HT-29 (cell line): ENCODE measurements around the gene CD300LG. TPM values are rescaled to one million over a fixed set of nuclear protein-coding genes. Genes with fewer than 3 reads are reported as not detected.
A peak's percentile ranks its signal among the peaks of the same experiment; 100 is the strongest.
"Not testable (repeated sequence)": the region's sequence is repeated elsewhere in the genome, so short reads cannot be mapped to it uniquely, and the experiment has no call there.

ENCODE experiments used
- DNase-seq: peaks from one replicate; pipeline ENCODE4 v3.0.0-alpha.2; 2015; ENCODE audit warnings: low spot score
- total RNA-seq: library from RNA; depleted of rRNA; stranded (reverse); fragments of >200 nt; shearing (Covaris generic); gene quantifications from 2 replicates; pipeline ENCODE4 v1.2.3, GENCODE V29; 2014

The CD300LG gene
- total RNA-seq, 1 experiment from 2014 or later = not detected

DNA sequence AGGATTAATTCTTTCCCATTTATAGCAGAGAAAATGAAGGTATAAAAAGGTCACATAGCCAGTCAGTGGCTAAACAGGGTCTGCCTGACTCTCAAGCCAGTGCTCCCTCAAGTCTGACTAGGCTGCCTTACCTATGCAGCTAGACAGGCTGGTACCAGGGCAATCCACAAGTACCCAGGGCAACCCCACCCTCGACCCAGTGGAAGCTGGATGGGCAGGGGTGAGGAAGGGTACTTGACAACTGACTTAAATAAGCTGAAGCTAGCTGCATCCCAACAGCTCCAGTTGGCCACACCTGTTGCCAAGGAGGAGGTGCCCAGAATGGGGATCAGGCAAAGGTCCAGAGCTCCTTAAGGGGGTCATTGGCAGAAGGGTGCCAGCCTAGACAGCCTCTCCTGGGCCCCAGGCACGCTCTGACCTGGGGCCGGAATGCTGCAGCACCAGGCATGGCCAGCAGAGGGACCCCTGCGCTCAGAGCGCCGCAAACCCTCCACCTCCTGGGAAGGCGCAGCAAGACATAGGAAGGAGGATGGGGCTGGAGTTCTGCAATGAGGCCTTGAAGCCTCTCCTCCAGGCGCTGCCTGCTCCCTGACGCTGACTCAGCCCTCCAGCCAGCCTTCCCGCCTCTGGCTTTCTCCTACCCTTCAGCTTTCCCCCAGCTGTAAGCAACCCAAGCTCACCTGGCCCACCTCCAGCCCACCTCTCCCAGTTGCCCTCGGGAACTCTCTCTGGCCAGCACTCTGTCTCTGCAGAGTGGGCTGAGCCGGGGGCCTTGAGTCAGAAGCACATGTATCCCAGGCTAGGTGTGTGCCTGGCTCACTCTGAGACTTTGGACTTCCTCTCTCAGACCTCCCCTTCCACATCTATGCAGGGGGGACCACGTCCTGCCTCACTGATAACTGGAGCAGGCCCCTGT, 31.5 kb downstream of the CD300LG start:
- peak; percentile 80 for DNase-seq

- DNase-seq = no peak
Measured at GRCh38 chr17:43879723-43880419, 32.9 kb downstream of the CD300LG start.

DNA sequence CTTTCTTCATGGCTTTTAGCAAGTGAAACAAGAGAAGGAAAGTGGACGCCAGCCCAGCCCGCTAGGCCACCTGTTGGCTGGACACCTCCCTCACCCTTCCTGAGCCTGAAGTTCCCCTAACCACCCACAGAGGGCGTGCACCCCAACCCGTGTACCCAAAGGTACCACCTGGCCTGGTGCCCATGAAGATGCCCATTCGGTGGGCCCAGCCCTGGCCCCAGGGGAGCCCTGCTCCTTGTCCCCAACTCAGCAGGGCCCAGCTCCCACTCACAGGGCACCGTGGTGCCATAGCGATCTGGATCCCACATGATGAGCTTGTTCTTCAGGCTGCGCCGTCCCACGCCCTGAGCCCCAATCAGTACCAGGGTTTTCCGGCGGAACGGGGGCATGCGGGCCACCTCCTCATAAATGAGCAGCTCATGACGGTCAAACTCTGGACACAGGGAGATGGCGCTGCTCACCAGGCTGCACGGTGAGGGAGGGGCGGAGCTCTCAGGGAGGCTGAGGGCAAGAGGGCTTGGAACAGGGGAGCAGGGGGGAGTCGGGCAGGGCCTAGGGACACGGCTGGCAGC, 33.5 kb downstream of the CD300LG start:
- peak; percentile 70 for DNase-seq

- DNase-seq = no peak
Measured at GRCh38 chr17:43881181-43881580, 34.2 kb downstream of the CD300LG start.

DNA sequence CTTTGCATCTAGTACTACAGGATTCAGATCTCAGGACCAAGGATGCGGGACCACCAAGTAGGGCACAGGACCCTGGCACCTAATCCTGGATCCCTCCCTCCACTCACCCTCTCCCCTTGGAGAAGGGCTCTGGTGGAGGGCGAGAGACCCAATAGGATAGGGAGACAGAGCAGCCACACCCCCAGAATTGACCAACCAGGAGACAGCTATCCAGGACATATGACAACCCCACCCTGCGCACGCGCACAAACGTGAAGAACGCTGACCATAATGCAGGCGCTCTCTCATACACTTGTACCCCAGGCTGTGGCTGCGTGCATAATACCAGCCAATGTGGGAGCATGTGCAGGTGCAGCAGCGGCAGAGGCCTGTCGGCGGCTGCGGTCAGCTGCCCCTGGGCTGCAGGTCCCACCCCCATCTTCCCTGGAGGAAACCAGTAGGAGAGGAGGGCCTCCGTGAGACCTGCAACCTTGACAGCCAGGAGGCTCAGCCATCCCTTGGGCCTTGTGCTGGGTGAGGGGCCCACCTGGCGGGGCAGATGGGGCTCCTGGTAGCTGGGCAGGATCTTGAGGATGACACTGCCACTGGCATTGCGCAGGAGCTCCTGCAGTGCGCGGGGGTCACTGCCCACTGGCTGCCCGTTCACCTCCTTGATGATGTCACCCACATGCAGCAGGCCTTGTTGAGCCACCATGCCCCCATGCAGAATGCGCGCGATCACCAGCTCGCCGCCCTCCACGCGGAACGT, 35.0 kb downstream of the CD300LG start:
- DNase-seq = no peak

- no peak for DNase-seq
Measured at GRCh38 chr17:43882761-43883415, 35.9 kb downstream of the CD300LG start.

DNA sequence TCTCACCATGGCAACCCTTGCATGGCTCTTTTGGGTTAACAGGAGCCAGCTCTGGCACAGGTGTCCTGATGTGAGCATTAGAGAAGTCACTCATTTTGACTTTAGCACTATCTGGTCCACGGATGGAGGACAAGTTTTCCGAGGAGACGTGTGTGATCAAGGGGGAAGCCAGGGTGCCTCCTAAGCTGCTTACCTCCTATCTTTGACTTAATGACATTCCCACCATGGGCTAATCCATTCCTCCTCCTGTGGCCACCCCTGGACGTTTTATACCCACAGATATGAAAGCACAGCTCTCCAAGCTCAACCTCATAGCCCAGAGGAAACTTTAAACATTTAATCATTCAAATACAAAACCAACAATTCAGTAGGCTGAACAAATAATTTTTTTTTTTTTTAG, 41.6 kb downstream of the CD300LG start:
- no peak for DNase-seq

DNA sequence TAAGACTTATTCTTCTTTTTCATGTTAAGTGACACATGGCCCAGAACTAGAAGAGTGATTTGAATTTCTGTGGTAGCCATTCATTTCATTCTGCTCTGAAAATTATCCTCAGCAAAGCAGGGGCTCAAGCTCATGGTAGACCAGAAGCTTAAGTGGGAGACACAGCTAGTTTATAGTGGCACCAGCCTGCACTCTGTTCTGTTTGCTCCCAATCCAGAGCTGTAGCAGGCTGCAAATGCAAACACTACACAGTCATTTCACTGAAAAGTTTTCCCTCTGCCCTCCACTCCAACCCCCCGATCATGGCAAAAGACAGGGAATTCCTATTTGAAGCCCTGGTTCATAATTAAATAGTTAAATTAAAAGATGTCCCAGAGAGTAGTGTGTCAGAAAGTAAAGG, 43.3 kb downstream of the CD300LG start:
- no peak for DNase-seq

DNA sequence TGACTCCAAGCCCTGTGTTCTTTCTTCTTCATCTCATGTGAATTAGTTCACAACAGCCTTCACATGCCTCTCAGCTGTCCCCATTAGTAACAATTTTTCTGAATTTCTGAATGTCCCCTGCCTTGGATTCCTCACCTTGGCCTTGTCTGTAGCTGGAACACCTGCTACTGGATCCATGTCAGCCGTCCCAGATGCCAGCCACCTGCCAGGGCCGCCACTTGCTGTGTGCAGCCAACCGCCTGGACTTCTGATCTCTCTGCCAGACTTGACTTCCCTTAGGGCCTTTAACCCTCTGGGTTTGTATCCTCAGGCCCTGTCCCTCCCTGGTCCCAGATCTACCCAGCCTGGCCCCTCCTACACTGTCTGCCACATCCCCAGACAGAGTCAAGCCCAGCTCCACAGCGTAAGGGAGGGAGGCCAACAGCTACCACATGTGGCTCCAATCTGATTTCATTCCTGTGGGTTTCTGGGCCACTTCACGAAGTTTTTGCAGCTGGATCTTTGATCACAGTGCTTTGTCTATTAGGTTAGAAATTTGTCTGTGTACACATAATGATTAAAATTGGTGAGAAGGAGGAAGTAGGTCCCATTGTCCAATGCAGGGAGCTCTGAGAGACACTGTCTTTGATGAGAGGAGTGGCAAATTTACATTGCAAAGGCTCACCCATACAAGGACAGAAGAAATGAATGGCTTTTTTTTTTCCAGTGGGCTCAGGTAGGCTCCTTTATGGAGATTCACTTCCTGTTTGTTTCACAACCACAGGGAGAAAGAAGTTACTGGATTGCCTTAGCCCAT, 45.1 kb downstream of the CD300LG start:
- no peak for DNase-seq

DNA sequence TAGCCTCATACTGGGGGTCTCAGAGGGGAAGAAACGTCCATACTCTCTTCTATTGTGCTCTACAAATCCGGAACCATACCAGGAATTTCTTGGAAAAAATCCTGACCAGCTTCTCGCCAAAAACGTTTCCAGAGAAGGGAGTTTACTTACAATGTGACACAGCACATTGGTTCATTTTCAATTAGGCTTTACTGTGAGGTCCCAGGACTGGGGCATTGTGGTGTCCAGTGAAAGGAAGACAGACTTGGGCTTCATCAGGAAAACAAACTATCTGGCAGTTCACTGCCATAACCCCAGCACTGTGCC, 45.6 kb downstream of the CD300LG start:
- no peak for DNase-seq

DNA sequence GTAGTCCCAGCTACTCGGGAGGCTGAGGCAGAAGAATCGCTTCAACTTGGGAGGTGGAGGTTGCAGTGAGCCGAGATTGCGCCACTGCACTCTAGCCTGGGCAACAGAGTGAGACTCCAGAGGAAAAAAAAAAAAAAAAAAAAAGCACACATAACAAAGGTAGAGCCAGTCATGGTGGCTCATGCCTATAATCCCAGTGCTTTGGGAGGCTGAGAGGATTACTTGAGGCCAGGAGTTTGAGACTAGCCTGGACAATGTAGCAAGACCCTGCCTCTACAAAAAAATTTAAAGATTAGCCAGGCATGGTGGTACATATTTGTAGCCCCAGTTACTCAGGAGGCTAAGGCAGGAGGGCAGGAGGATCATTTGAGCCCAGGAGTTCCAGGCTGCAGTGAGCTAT, 47.5 kb downstream of the CD300LG start:
- DNase-seq = not testable (repeated sequence)

DNA sequence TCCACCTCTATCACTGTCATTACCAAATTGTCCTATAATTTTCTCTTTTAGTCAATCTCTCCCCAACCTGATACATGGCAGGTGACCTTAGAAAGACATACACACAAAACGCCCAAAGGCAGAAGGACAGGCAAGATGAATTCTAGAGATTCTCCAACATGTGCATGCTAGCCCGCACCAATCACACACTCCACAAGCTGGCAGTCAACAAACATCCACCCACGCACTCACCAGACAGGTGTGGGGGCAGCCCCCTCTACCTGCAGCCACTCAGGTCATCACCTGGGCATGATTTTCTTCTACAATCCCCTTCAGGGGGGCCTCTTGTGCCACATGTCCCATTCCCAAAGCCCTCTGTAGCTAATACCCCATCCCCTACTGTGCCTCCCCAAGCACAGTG, 50.9 kb downstream of the CD300LG start:
- no peak for DNase-seq

DNA sequence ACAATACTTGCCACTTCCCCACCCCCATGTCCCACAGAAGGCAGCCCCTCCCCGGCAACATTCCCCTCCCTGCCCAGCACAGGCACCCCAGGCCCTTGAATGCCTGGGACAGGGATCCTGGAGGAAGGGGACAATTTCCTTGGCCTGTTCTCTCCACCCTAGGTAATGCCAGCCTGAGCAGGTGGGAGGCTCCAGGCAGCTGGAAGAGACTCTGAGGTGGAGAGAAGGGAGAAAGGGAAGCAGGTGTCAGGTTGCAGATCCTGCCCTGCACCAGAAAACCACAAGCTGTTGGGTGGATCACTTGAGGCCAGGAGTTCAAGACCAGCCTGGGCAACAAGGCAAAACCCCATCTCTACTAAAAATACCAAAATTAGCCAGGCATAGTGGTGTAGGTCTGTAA, 51.5 kb downstream of the CD300LG start:
- DNase-seq = no peak

DNA sequence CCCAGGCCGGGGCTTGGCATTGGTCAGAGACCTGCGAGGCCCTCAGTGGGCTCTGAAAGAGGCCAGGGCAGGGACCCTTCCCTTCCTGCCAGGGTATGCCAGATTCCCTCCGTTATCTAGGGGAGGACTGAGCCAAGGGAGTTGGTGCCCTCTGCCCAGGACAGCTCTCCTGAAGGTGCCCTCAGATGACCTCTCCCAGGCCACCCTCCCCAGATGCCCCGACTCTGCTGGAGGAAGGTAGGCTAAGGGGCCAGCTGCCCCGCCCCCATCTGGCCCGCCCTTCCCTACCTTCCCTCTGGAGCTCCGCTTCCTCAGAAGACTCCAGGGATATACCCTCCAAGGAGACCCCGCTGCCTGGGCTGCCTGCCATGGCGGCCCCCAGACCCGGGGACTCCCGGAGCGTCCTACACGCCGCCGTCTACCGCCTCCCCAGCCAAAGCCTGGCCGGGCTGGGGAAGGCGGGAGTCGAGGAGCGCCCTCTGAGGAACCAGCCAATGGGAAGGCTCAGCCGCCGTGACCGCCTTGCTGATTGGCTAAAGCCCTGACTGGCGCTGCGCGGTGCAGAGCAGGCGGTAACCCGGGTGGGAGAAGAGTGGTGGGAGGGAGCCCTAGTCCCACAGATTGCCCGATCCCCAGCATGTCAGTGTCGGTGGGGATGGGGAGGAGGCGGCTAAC, 53.3 kb downstream of the CD300LG start:
- peak; percentile 62 for DNase-seq

- DNase-seq = peak; percentile 27
Measured at GRCh38 chr17:43900858-43901754, 54.1 kb downstream of the CD300LG start.

DNA sequence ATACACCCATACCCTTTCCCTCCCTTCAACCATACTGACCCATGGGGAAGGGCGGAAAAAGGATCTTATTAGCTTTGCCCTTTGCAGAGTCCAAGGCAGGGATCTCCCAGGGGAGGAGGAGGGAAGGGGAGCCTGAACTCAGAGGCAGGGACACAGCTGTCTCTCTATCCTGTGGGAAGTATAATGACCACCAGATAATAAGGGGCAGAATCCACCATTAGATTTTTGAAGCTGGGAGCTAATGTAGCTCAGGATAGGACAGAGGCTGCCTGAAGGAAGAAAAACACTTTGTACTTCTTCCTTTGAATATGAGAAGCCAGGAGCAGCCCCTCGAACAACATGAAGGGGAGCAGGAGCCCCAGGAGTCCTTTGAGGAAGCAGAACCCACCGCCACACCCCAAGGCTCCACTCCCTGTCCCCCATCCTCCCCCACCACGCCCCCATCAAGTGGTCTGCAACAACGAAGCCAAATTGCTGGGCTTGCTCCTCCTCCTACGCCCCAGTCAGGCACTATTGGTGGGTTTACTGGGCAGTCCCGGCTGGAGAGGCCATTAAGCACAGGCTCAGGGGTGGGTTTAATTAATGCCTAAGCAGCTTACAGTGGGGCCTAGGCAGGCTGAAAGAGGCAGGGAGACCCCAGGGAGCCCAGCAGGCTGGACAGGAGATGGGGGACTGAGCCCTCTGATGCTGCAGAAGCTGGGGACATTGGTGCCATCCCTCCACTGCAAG, 55.0 kb downstream of the CD300LG start:
- no peak for DNase-seq

DNA sequence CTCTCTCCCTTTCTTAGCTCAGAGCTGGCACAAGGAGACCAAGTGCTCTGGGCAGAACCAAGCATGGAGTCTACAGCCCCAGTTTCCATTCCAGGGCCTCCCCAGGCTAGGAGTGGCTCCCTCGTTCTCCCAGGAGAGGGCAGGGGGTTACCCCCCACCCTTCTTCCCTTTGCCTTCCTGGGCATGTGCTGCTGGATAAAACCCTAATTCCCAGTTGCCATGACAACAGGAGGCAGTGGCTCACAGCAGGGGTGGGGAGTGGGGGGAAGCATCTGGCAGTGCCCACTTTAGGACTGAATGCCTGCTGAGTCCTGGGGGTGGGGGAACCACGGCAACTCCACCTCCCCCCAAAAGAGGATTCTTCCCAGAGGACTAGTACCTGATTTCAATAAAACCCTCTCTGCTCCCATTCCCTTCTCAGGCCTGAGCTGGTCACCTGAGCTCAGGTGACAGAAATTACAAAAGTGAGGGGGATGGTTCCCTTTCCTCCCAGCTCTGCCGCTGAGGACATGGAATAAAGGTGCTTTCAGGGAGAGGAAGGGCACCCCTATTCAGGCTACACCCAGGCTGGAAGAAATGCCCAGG, 58.5 kb downstream of the CD300LG start:
- no peak for DNase-seq
